ENCODE data around the gene SLC16A9.
"Not testable (repeated sequence)": the region's sequence is repeated elsewhere in the genome, so short reads cannot be mapped to it uniquely, and the experiment has no call there.

The SLC16A9 gene

GRCh38 chr10:59675812-59676211 is 33.8 kb downstream of the SLC16A9 start:
- DNase-seq (ENCODE audit: low spot score), result no peak

- no peak for DNase-seq (ENCODE audit: low spot score)
Observed at GRCh38 chr10:59674215-59674836, 35.3 kb downstream of the SLC16A9 start.

GRCh38 chr10:59672150-59672875 is 37.3 kb downstream of the SLC16A9 start:
- no peak for DNase-seq (ENCODE audit: low spot score)

GRCh38 chr10:59670269-59670668 is 39.4 kb downstream of the SLC16A9 start:
- DNase-seq (ENCODE audit: low spot score), result no peak

GRCh38 chr10:59668096-59668495 is 41.6 kb downstream of the SLC16A9 start:
- DNase-seq (ENCODE audit: low spot score), result no peak

- no peak for DNase-seq (ENCODE audit: low spot score)
Observed at GRCh38 chr10:59666310-59666709, 43.3 kb downstream of the SLC16A9 start.

- not testable (repeated sequence) for DNase-seq (ENCODE audit: low spot score)
Observed at GRCh38 chr10:59663213-59663612, 46.4 kb downstream of the SLC16A9 start.

- DNase-seq (ENCODE audit: low spot score), result no peak
Observed at GRCh38 chr10:59657724-59658123, 51.9 kb downstream of the SLC16A9 start.

GRCh38 chr10:59655309-59655708 is 54.3 kb downstream of the SLC16A9 start:
- DNase-seq (ENCODE audit: low spot score), result no peak

GRCh38 chr10:59654007-59654406 is 55.6 kb downstream of the SLC16A9 start:
- DNase-seq (ENCODE audit: low spot score), result no peak

- no peak for DNase-seq (ENCODE audit: low spot score)
Observed at GRCh38 chr10:59651902-59652301, 57.7 kb downstream of the SLC16A9 start.

GRCh38 chr10:59649606-59650346 is 59.9 kb downstream of the SLC16A9 start:
- DNase-seq (ENCODE audit: low spot score), result no peak

GRCh38 chr10:59648711-59649201 is 60.9 kb downstream of the SLC16A9 start:
- DNase-seq (ENCODE audit: low spot score), result no peak

GRCh38 chr10:59644841-59645240 is 64.8 kb downstream of the SLC16A9 start:
- DNase-seq (ENCODE audit: low spot score), result no peak

- DNase-seq (ENCODE audit: low spot score), result not testable (repeated sequence)
Observed at GRCh38 chr10:59641688-59642087, 68.0 kb downstream of the SLC16A9 start.

- no peak for DNase-seq (ENCODE audit: low spot score)
Observed at GRCh38 chr10:59635502-59636290, 74.0 kb downstream of the SLC16A9 start.

GRCh38 chr10:59634102-59634501 is 75.5 kb downstream of the SLC16A9 start:
- no peak for DNase-seq (ENCODE audit: low spot score)

- DNase-seq (ENCODE audit: low spot score), result no peak
Observed at GRCh38 chr10:59633063-59633462, 76.6 kb downstream of the SLC16A9 start.

GRCh38 chr10:59631882-59632807 is 77.5 kb downstream of the SLC16A9 start:
- no peak for DNase-seq (ENCODE audit: low spot score)

- no peak for DNase-seq (ENCODE audit: low spot score)
Observed at GRCh38 chr10:59631237-59631636, 78.4 kb downstream of the SLC16A9 start.

GRCh38 chr10:59628965-59629364 is 80.7 kb downstream of the SLC16A9 start:
- no peak for DNase-seq (ENCODE audit: low spot score)
